ENCODE measurements around the gene ASAP2. TPM values are rescaled to one million over a fixed set of nuclear protein-coding genes. Genes with fewer than 3 reads are reported as not detected.
A peak's percentile ranks its signal among the peaks of the same experiment; 100 is the strongest.

ASAP2 gene
- polyA plus RNA-seq, 2 donors = 4.0 to 5.3 TPM

DNA sequence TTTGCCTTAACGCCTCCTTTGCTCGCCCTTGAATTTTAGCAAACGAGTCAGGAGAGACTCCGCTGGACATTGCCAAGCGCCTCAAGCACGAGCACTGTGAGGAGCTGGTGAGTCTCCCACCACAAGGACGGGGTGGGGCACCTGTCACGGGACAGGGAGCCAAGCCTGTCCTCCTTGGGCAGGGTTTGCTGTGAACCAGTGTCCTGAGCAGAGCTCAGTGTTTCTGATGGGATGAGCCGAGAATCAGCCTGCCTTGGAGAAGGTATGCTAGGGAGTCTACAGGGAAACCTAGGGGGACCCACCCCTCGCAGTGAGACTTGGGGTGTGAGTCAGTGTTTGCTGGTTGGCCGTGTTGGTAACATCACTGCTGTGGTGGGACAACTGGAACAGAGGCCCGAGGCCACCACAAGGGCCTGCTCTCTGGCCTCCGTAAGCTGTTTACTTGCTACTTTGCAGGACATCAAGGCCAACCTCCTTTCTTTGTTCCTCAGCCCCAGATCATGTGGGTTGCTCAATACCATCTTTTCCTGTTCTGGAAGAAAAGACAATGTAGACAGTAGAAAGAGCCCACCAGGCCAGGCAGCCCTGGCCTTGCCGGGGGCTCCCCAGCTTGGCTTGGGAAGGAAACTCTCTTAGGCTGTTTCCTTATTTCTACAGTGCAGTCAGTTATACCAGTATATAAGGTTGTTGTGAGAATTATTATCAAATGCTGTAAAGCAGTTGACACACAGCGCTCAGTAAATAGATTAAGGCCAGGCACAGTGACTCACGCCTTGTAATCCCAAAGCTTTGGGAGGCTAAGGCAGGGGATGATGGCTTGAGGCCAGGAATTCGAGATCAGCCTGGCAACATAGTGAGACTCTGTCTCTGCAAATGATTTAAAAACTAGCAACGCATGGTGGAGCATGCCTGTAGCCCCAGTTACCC, 174.4 kb downstream of the ASAP2 start:
- H3K27ac ChIP-seq (ENCODE audit: low read depth in 2 of 2, low read length in 1 of 2) = peak overlapping the region; percentile 75 to 89
- H3K4me1 ChIP-seq (ENCODE audit: control insufficient read depth in 2 of 2, insufficient read depth in 2 of 2, low read length in 1 of 2) = peaks cover 6 to 8% of the 10 kb centered on the region in 2 donors
- H3K4me3 ChIP-seq (ENCODE audit: low read depth in 1 of 2, low read length in 2 of 2) = no peak overlapping the region
- no peaks in the 10 kb centered on the region for H3K27me3 ChIP-seq (ENCODE audit: control insufficient read depth in 1 of 2, insufficient read depth in 2 of 2, low read length in 2 of 2)
- no peaks in the 10 kb centered on the region for H3K9me3 ChIP-seq (ENCODE audit: control insufficient read depth in 2 of 2, insufficient read depth in 1 of 2, low read depth in 1 of 2, low read length in 1 of 2)
- H3K36me3 ChIP-seq (ENCODE audit: control insufficient read depth in 2 of 2, insufficient read depth in 2 of 2, low read length in 1 of 2) = peaks cover 0 to 5% of the 10 kb centered on the region in 2 donors
- WGBS, 2 donors = 60 to 67% methylated on average over 18 of the region's 18 CpGs

DNA sequence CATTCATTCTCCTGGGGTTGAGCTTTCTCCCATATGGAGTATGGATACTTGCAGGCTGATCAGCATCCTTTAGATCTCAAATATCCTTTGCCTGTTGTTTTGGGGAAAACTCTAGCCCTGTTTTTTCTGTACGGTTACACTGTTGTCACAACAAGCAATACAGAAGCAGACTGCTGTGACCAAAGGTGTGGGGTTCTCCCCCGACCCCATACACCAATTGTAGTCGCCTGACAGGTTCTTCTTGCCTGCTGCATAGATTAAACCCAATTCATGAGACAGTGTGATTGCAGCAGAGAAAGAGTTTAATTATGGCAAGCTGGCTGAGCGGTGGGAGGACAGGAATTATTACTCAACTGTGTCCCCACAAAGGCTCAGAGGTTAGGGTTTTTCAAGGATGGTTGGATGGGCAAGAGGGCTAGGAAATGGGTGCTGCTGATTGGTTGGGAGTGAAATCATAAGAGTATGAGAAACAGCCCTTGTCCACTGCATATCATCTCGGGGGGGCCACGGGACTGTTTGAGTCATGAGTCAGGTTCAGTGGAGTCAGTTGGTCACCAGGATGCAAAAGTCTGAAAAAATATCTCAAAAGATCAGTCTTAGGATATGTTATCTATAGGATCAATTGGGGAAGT, 176.1 kb downstream of the ASAP2 start:
- H3K36me3 ChIP-seq (ENCODE audit: control insufficient read depth in 2 of 2, insufficient read depth in 2 of 2, low read length in 1 of 2) = peaks cover 0 to 5% of the 10 kb centered on the region in 2 donors
- 89 to 92% methylated on average over 6 of the region's 6 CpGs for WGBS, 2 donors

DNA sequence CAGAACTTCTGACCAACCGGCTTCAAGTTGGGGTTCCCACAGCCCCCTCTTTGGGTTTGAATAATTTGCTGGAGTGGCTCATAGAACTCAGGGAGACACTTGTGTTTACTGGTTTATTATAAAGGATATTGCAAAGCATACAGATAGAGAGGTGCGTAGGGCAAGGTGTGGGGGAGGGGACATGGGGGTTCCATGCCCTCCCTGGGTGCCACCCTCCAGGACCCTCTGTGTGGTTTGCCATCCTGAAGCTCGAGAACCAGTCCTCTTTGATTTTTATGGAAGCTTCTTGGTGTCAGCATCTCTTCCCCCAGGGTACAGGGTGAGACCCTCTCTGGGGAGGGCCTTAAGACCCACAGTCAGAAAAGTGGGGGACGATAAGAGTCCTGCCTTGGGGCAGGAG, 177.9 kb downstream of the ASAP2 start:
- Histone ChIP-seq H3K36me3 (ENCODE audit: control insufficient read depth in 2 of 2, insufficient read depth in 2 of 2, low read length in 1 of 2) (peaks cover 0 to 7% of the 10 kb centered on the region in 2 donors), H3K27ac (ENCODE audit: low read depth in 2 of 2, low read length in 1 of 2) (no peak overlapping the region), H3K4me1 (ENCODE audit: control insufficient read depth in 2 of 2, insufficient read depth in 2 of 2, low read length in 1 of 2) (peaks cover 6 to 8% of the 10 kb centered on the region in 2 donors), H3K27me3 (ENCODE audit: control insufficient read depth in 1 of 2, insufficient read depth in 2 of 2, low read length in 2 of 2) (no peaks in the 10 kb centered on the region), H3K9me3 (ENCODE audit: control insufficient read depth in 2 of 2, insufficient read depth in 1 of 2, low read depth in 1 of 2, low read length in 1 of 2) (peaks cover 0 to 3% of the 10 kb centered on the region in 2 donors), H3K4me3 (ENCODE audit: low read depth in 1 of 2, low read length in 2 of 2) (no peak overlapping the region)
- WGBS, 2 donors = 90 to 91% methylated on average over 4 of the region's 4 CpGs

More for the DNA sequence above, 176.1 kb downstream of the ASAP2 start:
- peaks cover 6 to 8% of the 10 kb centered on the region in 2 donors for H3K4me1 ChIP-seq (ENCODE audit: control insufficient read depth in 2 of 2, insufficient read depth in 2 of 2, low read length in 1 of 2)
- no peak overlapping the region for H3K4me3 ChIP-seq (ENCODE audit: low read depth in 1 of 2, low read length in 2 of 2)
- no peak overlapping the region for H3K27ac ChIP-seq (ENCODE audit: low read depth in 2 of 2, low read length in 1 of 2)
- no peaks in the 10 kb centered on the region for H3K27me3 ChIP-seq (ENCODE audit: control insufficient read depth in 1 of 2, insufficient read depth in 2 of 2, low read length in 2 of 2)
- no peaks in the 10 kb centered on the region for H3K9me3 ChIP-seq (ENCODE audit: control insufficient read depth in 2 of 2, insufficient read depth in 1 of 2, low read depth in 1 of 2, low read length in 1 of 2)

DNA sequence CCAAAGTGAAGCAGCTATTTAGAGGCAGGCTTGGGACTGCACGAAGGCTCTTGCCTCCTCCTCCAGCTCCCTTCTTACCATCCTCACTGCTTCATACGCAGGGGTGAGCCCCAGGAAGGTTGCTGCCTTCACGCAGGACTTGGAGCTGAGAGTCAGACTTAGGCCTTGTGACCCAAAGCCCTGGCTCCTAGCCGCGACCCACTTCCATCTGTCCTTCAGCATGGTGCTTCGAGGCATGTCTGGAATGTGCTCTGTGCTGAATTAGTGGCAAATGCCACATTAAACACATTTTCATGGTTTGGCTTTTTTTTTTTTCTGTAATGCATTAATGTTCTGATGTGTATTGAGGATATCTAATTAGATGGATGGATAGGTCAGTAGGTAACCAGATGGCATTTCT, 179.2 kb downstream of the ASAP2 start:
- H3K4me1 ChIP-seq (ENCODE audit: control insufficient read depth in 2 of 2, insufficient read depth in 2 of 2, low read length in 1 of 2) = peaks cover 4 to 5% of the 10 kb centered on the region in 2 donors
- no peak overlapping the region for H3K27ac ChIP-seq (ENCODE audit: low read depth in 2 of 2, low read length in 1 of 2)
- H3K27me3 ChIP-seq (ENCODE audit: control insufficient read depth in 1 of 2, insufficient read depth in 2 of 2, low read length in 2 of 2) = no peaks in the 10 kb centered on the region
- WGBS, 2 donors = 93 to 94% methylated on average over 6 of the region's 6 CpGs
- peaks cover 0 to 13% of the 10 kb centered on the region in 2 donors for H3K36me3 ChIP-seq (ENCODE audit: control insufficient read depth in 2 of 2, insufficient read depth in 2 of 2, low read length in 1 of 2)
- no peak overlapping the region for H3K4me3 ChIP-seq (ENCODE audit: low read depth in 1 of 2, low read length in 2 of 2)
- peaks cover 0 to 3% of the 10 kb centered on the region in 2 donors for H3K9me3 ChIP-seq (ENCODE audit: control insufficient read depth in 2 of 2, insufficient read depth in 1 of 2, low read depth in 1 of 2, low read length in 1 of 2)

DNA sequence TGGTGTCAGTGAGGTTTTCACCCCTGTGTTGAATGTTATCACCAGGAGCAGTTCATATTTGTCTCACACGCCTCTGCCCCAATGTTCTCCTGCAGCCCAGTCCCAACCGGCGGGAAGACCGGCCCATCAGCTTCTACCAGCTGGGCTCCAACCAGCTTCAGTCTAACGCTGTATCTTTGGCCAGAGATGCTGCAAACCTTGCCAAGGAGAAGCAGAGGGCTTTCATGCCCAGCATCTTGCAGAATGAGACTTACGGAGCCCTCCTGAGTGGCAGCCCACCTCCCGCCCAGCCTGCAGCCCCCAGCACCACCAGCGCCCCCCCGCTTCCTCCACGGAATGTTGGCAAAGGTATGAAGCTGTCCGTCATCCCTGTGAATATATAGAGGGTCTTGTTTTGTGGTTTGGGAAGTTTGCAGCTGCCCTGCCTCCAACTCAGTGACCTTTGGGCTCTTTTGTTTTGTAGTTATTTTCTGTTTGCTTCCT, 181.6 kb downstream of the ASAP2 start:
- H3K9me3 ChIP-seq (ENCODE audit: control insufficient read depth in 2 of 2, insufficient read depth in 1 of 2, low read depth in 1 of 2, low read length in 1 of 2) = peaks cover 0 to 3% of the 10 kb centered on the region in 2 donors
- H3K27me3 ChIP-seq (ENCODE audit: control insufficient read depth in 1 of 2, insufficient read depth in 2 of 2, low read length in 2 of 2) = no peaks in the 10 kb centered on the region
- H3K27ac ChIP-seq (ENCODE audit: low read depth in 2 of 2, low read length in 1 of 2) = no peak overlapping the region
- no peaks in the 10 kb centered on the region for H3K4me1 ChIP-seq (ENCODE audit: control insufficient read depth in 2 of 2, insufficient read depth in 2 of 2, low read length in 1 of 2)
- H3K36me3 ChIP-seq (ENCODE audit: control insufficient read depth in 2 of 2, insufficient read depth in 2 of 2, low read length in 1 of 2) = peaks cover 0 to 15% of the 10 kb centered on the region in 2 donors
- no peak overlapping the region for H3K4me3 ChIP-seq (ENCODE audit: low read depth in 1 of 2, low read length in 2 of 2)
- WGBS, 2 donors = 90 to 91% methylated on average over 11 of the region's 11 CpGs

DNA sequence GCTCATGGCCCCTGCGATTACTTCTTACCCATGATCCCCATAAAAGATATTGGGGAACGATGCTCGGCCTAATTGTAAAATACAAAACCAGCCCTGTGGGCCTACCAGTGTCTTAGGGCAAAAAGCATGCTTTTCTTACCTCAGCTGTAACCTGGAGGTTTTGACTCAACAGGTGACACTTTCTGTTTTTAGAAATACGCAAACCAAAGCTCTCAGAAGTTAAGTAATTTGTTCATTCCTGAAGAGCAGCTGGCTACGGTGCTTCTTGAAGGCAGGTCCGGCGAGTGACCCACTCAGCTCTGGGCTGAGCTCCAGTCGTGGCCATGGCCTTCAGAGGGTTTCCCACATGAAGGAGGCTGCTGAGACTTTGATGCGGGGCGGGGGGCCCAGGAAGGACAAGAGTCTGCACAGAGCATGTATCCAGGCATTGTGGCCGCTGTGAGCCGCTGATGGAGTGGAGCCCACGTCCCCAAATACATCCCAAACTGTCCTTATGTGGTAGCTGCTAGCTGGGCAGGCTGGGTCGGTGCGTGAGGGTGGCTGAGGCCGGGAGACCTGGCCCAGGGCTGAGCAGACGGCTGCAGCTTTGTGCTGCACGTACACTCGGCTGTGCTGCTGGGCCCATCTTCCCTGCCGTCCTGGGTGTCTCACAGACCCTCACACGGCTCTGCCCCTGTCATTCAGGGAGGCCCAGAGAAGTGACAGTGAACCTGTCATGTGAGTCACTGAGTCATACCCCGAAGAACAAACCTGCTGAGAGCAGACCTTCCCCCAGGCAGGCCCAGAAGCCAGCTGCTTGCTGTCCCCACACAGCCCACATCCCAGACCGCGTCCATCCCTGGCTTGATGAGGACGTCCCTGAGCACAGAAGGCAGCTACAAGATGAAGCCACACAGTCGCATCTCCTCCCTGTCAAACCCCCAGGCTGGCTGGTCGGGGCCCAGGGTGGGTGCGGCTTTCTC, 182.6 kb downstream of the ASAP2 start:
- Histone ChIP-seq H3K36me3 (ENCODE audit: control insufficient read depth in 2 of 2, insufficient read depth in 2 of 2, low read length in 1 of 2) (peaks cover 0 to 15% of the 10 kb centered on the region in 2 donors), H3K27ac (ENCODE audit: low read depth in 2 of 2, low read length in 1 of 2) (no peak overlapping the region)
- 90 to 91% methylated on average over 28 of the region's 28 CpGs for WGBS, 2 donors

DNA sequence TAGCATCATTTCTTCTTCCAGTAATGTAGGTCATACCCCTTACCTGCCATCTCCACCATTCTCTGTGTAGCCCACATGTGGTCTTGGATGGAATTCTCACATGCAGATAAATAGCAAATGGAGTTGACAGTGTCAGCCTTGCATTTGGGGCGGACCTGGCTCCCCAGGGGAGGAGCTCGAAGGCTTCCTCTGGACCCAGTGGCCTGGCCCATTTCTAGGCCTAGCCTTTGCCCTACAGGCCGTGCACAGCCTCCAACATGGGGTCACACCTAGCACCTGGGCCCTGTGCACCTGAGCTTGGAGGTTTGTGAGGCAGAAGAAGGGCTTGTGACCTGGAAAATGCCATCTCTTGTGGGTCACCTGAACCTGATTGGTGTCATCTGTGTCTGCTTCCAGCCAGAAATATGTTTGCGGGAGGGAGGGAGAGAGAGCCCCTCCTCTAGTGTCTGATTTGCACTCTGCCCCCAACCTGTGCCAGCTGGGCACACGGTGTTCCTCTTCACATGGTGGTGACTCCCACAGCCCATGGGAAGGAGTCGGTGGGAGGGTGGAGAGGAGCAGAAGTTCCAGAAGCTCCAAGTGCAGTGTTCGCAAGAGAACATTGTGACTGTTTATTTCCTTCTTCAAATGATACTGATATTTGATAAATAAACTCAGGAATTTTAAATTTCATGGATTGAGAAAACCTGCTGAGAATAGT, 183.7 kb downstream of the ASAP2 start:
- peaks cover 0 to 18% of the 10 kb centered on the region in 2 donors for H3K36me3 ChIP-seq (ENCODE audit: control insufficient read depth in 2 of 2, insufficient read depth in 2 of 2, low read length in 1 of 2)
- H3K27me3 ChIP-seq (ENCODE audit: control insufficient read depth in 1 of 2, insufficient read depth in 2 of 2, low read length in 2 of 2) = no peaks in the 10 kb centered on the region
- 82 to 94% methylated on average over 7 of the region's 7 CpGs for WGBS, 2 donors
- no peak overlapping the region for H3K27ac ChIP-seq (ENCODE audit: low read depth in 2 of 2, low read length in 1 of 2)
- H3K4me1 ChIP-seq (ENCODE audit: control insufficient read depth in 2 of 2, insufficient read depth in 2 of 2, low read length in 1 of 2) = no peaks in the 10 kb centered on the region
- H3K4me3 ChIP-seq (ENCODE audit: low read depth in 1 of 2, low read length in 2 of 2) = no peak overlapping the region
- H3K9me3 ChIP-seq (ENCODE audit: control insufficient read depth in 2 of 2, insufficient read depth in 1 of 2, low read depth in 1 of 2, low read length in 1 of 2) = peaks cover 0 to 3% of the 10 kb centered on the region in 2 donors

More for the DNA sequence above, 182.6 kb downstream of the ASAP2 start:
- no peak overlapping the region for H3K4me3 ChIP-seq (ENCODE audit: low read depth in 1 of 2, low read length in 2 of 2)
- peaks cover 0 to 3% of the 10 kb centered on the region in 2 donors for H3K9me3 ChIP-seq (ENCODE audit: control insufficient read depth in 2 of 2, insufficient read depth in 1 of 2, low read depth in 1 of 2, low read length in 1 of 2)
- H3K4me1 ChIP-seq (ENCODE audit: control insufficient read depth in 2 of 2, insufficient read depth in 2 of 2, low read length in 1 of 2) = no peaks in the 10 kb centered on the region
- H3K27me3 ChIP-seq (ENCODE audit: control insufficient read depth in 1 of 2, insufficient read depth in 2 of 2, low read length in 2 of 2) = no peaks in the 10 kb centered on the region

DNA sequence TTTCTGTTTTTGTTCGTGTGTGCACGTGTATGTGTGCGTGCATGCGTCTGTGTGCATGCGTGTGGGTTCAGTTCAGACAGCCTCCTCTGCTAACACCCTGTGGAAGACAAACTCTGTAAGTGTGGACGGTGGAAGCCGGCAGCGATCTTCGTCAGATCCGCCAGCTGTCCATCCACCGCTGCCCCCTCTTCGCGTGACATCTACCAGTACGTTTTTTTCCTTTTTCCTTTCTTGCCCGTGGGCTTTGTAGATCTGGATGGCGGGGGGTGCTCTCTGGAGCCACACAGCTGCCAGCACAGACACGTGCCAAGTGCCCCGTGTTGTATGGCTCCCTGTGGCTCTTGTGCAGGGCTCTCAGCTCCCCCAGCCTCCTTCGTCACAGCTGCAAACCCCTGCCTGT, 184.4 kb downstream of the ASAP2 start:
- Histone ChIP-seq H3K4me3 (ENCODE audit: low read depth in 1 of 2, low read length in 2 of 2) (no peak overlapping the region), H3K27me3 (ENCODE audit: control insufficient read depth in 1 of 2, insufficient read depth in 2 of 2, low read length in 2 of 2) (no peaks in the 10 kb centered on the region), H3K4me1 (ENCODE audit: control insufficient read depth in 2 of 2, insufficient read depth in 2 of 2, low read length in 1 of 2) (no peaks in the 10 kb centered on the region), H3K9me3 (ENCODE audit: control insufficient read depth in 2 of 2, insufficient read depth in 1 of 2, low read depth in 1 of 2, low read length in 1 of 2) (peaks cover 0 to 3% of the 10 kb centered on the region in 2 donors), H3K27ac (ENCODE audit: low read depth in 2 of 2, low read length in 1 of 2) (no peak overlapping the region), H3K36me3 (ENCODE audit: control insufficient read depth in 2 of 2, insufficient read depth in 2 of 2, low read length in 1 of 2) (peaks cover 0 to 16% of the 10 kb centered on the region in 2 donors)
- WGBS, 2 donors = 93 to 96% methylated on average over 19 of the region's 19 CpGs
